Left ventricle myocardium inferior (tissue), 1 donor: Measurements from ENCODE around the gene GNL2. TPM values are rescaled to one million over a fixed set of nuclear protein-coding genes. Genes with fewer than 3 reads are reported as not detected.

Experiments
- DNase-seq: peaks from one replicate; pipeline ENCODE4 v3.0.0-alpha.2; 2020
- H3K27ac ChIP-seq: fragments of 200-600 bp; replicated peaks from 2 replicates; pipeline ENCODE4 v1.8.0; 2021
- H3K27me3 ChIP-seq: fragments of 200-600 bp; 2 replicates; pipeline ENCODE4 v1.8.0; 2021; ENCODE audit warnings: low read depth
- H3K36me3 ChIP-seq: fragments of 200-600 bp; 2 replicates; pipeline ENCODE4 v1.8.0; 2021
- H3K4me1 ChIP-seq: fragments of 200-600 bp; 2 replicates; pipeline ENCODE4 v1.8.0; 2021
- H3K4me3 ChIP-seq: fragments of 200-600 bp; 2 replicates; pipeline ENCODE4 v1.8.0; 2021; ENCODE audit warnings: mild to moderate bottlenecking, moderate library complexity
- H3K9me3 ChIP-seq: fragments of 200-600 bp; replicated peaks from 2 replicates; pipeline ENCODE4 v1.8.0; 2021
- CTCF ChIP-seq: fragments of 200-600 bp; IDR thresholded peaks from 2 replicates; pipeline ENCODE4 v1.8.0; 2021; ENCODE audit warnings: antibody characterized with exemption, mild to moderate bottlenecking, borderline replicate concordance
- intact Hi-C: fragments of 100-400 bp; cut with micrococcal nuclease; formaldehyde crosslinking; loops from one replicate; pipeline ENCODE4 v1.11.0; 2022
- total RNA-seq: library from RNA; stranded (reverse); fragmentation: NEBNext Ultra II Directional; extraction: Animal tissue kit (Norgen Biotek cat#: 25700); gene quantifications from one replicate; pipeline ENCODE4 v1.2.1, GENCODE V29; 2021
- donor health status: DM: no; HTN: yes; CAD: no; lungs with severe emphysema.

GNL2 gene
- total RNA-seq, 1 donor from 2014 or later, result 20.1 TPM

- no peak for TF ChIP-seq CTCF
- no peaks in the 10 kb centered on the region for H3K27me3 ChIP-seq
- H3K27ac ChIP-seq, result peak overlapping the region; percentile 49
- H3K36me3 ChIP-seq, result peaks cover 4% of the 10 kb centered on the region
- peaks cover 36% of the 10 kb centered on the region for H3K4me1 ChIP-seq
- H3K9me3 ChIP-seq, result no peaks in the 10 kb centered on the region
- no peak for DNase-seq
- intact Hi-C loops, result no loop called here
- peak overlapping the region; percentile 59 for H3K4me3 ChIP-seq
These were observed 38.3 kb downstream of the GNL2 start for GRCh38 chr1:37557402-37557801.

GRCh38 chr1:37556712-37557196 lies 39.0 kb downstream of the GNL2 start, which contains the start of gene DNALI1:
Gene DNALI1 (plus strand): TSS chr1:37556940. CDS start chr1:37556995, 55 bp downstream.
- Histone ChIP-seq H3K9me3 (no peaks in the 10 kb centered on the region), H3K4me3 (peak within 1 kb of the TSS; percentile 59), H3K27ac (peak within 1 kb of the TSS; percentile 49), H3K36me3 (peaks cover under 1% of the 10 kb centered on the region), H3K27me3 (no peaks in the 10 kb centered on the region), H3K4me1 (peaks cover 43% of the 10 kb centered on the region)
- DNase-seq, result peak; percentile 82
- TF ChIP-seq CTCF, result no peak
- intact Hi-C loops, result no loop called here

DNA sequence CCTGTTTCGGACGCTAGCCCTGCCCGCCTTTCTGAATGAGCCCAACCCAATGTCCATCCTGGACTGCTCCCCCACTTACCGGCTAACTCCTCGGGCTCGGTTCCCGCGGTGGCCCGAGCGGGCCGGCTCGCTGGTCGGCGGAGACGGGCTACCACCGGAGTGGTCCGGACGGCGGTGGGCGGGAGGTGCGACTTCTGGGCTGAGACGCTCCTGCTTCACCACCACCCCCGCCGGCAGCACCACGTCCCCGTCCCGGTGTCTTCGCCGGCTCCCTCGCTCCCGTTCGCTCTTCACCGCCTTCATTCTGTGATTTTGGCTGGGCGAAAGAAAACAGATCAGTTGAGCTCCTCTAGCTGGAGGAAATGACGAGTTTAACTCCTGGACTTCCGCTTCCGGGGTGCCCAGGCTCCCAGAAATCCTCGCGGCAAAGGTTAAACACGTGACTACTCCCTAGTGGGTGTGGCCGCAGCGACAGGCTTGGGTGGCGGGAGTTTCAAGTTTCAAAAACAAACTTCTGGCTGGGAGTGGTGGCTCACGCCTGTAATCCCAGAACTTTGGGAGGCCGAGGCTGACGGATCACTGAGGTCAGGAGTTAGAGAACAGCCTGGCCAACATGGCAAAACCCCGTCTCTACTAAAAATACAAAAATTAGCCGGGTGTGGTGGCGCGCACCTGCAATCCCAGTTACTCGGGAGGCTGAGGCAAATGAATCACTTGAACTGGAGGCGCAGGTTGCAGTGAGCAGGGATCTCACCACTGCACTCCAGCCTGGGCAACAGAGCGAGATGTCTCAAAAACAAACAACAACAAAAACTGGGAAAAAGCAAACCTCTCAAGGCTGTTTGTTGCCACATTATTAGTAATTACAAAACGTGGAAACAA lies 41.6 kb downstream of the GNL2 start, which contains the start of gene SNIP1:
SNIP1 (minus strand) TSS at position 367 of the 882 bp plus-strand sequence; CDS start at position 303, 64 bp downstream.
- TF ChIP-seq CTCF, result no peak
- no peaks in the 10 kb centered on the region for H3K9me3 ChIP-seq
- intact Hi-C loops, result no loop called here
- H3K36me3 ChIP-seq, result peaks cover 20% of the 10 kb centered on the region
- peak; percentile 90 for DNase-seq
- H3K4me1 ChIP-seq, result peaks cover 66% of the 10 kb centered on the region
- peak within 1 kb of the TSS; percentile 99 for H3K4me3 ChIP-seq
- H3K27me3 ChIP-seq, result no peaks in the 10 kb centered on the region
- H3K27ac ChIP-seq, result peak within 1 kb of the TSS; percentile 92

- Histone ChIP-seq H3K27me3 (no peaks in the 10 kb centered on the region), H3K4me1 (peaks cover 67% of the 10 kb centered on the region), H3K4me3 (peak overlapping the region; percentile 99), H3K36me3 (peaks cover 26% of the 10 kb centered on the region), H3K27ac (peak overlapping the region; percentile 92), H3K9me3 (no peaks in the 10 kb centered on the region)
- no peak for TF ChIP-seq CTCF
- intact Hi-C loops, result no loop called here
- DNase-seq, result no peak
These were observed 42.2 kb downstream of the GNL2 start for GRCh38 chr1:37553598-37553926.

DNA sequence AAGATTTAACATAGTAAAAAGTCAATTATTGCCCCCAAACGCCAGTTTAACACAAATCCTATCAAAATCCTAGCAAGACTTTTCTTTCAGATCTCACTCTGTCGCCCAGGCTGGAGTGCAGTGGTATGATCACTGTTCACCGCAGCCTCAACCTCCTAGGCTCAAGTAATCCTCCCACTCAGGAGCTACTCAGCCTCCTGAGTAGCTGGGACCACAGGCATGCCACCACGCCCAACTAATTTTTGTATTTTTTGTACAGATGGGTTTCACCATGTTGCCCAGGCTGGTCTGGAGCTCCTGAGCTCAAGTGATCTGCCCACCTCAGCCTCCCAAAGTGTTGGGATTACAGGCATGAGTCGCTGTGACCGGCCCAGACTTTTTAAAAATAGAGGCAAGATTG lies 46.4 kb downstream of the GNL2 start:
- no peaks in the 10 kb centered on the region for H3K9me3 ChIP-seq
- peaks cover 66% of the 10 kb centered on the region for H3K36me3 ChIP-seq
- no peak for DNase-seq
- H3K4me1 ChIP-seq, result peaks cover 50% of the 10 kb centered on the region
- H3K4me3 ChIP-seq, result no peak overlapping the region
- H3K27ac ChIP-seq, result peak overlapping the region; percentile 10
- intact Hi-C loops, result no loop called here
- H3K27me3 ChIP-seq, result no peaks in the 10 kb centered on the region
- TF ChIP-seq CTCF, result no peak
